COR-L47 (cell line): ENCODE data around the gene HSD17B13.

Experiments
- DNase-seq: peaks from one replicate; lab custom pipeline; 2025; lab: John Stamatoyannopoulos, UW

Gene HSD17B13

DNA sequence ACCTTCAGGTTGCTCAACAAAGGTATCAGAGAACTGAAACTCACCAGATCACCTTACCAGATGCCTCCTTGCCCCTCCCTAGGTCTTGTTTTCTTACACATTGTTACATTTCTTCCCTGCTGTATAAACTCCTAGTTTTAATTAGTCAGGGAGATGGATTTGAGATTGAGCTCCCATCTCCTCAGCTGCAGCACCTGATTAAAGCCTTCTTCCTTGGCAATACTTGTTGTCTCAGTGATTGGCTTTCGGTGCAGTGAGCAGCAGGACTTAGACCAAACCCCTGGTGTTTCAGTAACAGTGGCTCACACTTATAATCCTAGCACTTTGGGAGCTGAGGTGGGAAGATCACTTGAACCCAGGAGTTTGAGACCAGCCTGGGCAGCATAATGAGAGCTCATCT, 59.8 kb downstream of the HSD17B13 start:
- no peak for DNase-seq

DNA sequence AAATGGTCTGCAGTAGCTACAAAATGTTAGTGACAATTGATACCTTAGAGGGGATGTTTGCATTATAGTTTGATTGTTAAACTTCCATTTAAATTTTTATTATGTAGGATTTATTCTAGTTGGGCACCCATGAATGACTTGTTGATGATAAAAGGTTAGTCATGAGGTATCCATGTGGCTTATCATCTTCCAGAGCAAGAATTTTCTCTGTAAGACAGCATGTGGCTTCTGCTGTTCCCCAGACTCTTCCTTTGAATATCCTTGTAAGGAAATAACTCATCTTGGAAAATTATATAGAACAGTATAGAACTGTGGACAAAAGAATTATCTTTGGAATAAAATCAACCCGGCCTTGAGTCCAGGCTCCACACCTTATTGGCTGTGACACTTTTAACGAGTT, 62.2 kb downstream of the HSD17B13 start:
- no peak for DNase-seq

- no peak for DNase-seq
Measured at GRCh38 chr4:87258677-87259076, 64.0 kb downstream of the HSD17B13 start.

DNA sequence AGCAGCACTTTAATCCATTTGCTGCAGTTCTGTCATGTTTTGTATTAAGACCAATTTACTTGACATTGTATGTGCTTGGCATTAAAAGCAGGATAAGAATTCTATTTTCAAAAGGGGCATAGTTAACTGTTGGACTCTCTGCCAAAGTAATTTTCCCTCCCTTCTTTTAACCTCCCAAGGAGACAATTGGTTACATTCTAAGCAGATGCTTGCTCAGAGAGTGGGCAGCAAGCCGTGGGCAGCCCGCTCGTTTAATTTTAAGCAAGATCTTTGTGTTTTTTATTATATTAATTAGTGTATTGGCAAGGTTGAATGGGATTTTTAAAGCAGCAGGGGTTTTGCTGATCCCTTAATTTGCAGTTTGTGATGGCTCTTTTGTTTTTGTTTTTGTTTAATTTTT, 65.2 kb downstream of the HSD17B13 start:
- DNase-seq: peak; percentile 89

- no peak for DNase-seq
Measured at GRCh38 chr4:87255755-87256154, 66.9 kb downstream of the HSD17B13 start.
